Fibroblast of villous mesenchyme (primary cell): Measurements from ENCODE around the gene ZNF615. TPM values are rescaled to one million over a fixed set of nuclear protein-coding genes. Genes with fewer than 3 reads are reported as not detected.

ENCODE experiments used
- DNase-seq: peaks from one replicate; pipeline ENCODE4 v3.0.0-alpha.2; 2010; ENCODE audit warnings: low read depth
- H3K4me3 ChIP-seq: 2 replicates; pipeline ENCODE4 v1.5.1; 2011; ENCODE audit warnings: low read depth, mild to moderate bottlenecking, low read length
- total RNA-seq: library from RNA; depleted of rRNA; stranded (reverse); fragments of >200 nt; gene quantifications from 2 replicates; pipeline ENCODE4 v1.2.3, GENCODE V29; 2012
- TF ChIP-seq, protein P1 (sequence below): IDR thresholded peaks from 2 replicates; pipeline ENCODE4 v1.5.1; 2012; ENCODE audit warnings: low read depth, mild to moderate bottlenecking, low read length; ENCODE audit not compliant: insufficient read depth

ZNF615 gene
- total RNA-seq, 1 donor, result 9.9 TPM

GRCh38 chr19:51948975-51949374 lies 59.0 kb downstream of the ZNF615 start:
- H3K4me3 ChIP-seq, result peak overlapping the region; percentile 49
- peak; percentile 52 for DNase-seq
- TF ChIP-seq, protein P1, sequence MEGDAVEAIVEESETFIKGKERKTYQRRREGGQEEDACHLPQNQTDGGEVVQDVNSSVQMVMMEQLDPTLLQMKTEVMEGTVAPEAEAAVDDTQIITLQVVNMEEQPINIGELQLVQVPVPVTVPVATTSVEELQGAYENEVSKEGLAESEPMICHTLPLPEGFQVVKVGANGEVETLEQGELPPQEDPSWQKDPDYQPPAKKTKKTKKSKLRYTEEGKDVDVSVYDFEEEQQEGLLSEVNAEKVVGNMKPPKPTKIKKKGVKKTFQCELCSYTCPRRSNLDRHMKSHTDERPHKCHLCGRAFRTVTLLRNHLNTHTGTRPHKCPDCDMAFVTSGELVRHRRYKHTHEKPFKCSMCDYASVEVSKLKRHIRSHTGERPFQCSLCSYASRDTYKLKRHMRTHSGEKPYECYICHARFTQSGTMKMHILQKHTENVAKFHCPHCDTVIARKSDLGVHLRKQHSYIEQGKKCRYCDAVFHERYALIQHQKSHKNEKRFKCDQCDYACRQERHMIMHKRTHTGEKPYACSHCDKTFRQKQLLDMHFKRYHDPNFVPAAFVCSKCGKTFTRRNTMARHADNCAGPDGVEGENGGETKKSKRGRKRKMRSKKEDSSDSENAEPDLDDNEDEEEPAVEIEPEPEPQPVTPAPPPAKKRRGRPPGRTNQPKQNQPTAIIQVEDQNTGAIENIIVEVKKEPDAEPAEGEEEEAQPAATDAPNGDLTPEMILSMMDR, result no peak

GRCh38 chr19:51946602-51947001 lies 61.4 kb downstream of the ZNF615 start:
- TF ChIP-seq, protein P1, result no peak

DNA sequence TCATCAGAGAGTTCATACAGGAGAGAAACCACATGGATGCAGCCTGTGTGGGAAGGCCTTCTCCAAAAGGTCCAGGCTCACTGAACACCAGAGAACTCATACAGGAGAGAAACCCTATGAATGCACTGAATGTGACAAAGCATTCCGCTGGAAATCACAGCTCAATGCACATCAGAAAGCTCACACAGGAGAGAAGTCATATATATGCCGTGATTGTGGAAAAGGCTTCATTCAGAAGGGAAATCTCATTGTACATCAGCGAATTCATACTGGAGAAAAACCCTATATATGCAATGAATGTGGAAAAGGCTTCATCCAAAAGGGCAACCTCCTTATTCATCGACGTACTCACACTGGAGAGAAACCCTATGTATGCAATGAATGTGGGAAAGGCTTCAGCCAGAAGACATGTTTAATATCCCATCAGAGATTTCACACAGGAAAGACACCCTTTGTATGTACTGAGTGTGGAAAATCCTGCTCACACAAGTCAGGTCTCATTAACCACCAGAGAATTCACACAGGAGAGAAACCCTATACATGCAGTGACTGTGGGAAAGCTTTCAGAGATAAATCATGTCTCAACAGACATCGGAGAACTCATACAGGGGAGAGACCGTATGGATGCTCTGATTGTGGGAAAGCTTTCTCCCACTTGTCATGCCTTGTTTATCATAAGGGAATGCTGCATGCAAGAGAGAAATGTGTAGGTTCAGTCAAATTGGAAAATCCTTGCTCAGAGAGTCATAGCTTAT lies 63.0 kb downstream of the ZNF615 start:
- H3K4me3 ChIP-seq, result no peak overlapping the region
- no peak for DNase-seq
- TF ChIP-seq, protein P1, result no peak

More at GRCh38 chr19:51946602-51947001, 61.4 kb downstream of the ZNF615 start:
- no peak for DNase-seq
- H3K4me3 ChIP-seq, result no peak overlapping the region

Other genes starting within 250 kb of the ZNF615 start
- gene FPR2, start 247.0 kb downstream of the ZNF615 start, total RNA-seq, result not detected in 2 replicates
- not detected in 2 replicates for gene FPR3, start 213.1 kb downstream of the ZNF615 start, total RNA-seq
- 3.5 and 4.2 TPM in 2 replicates for gene ZNF577, start 120.3 kb downstream of the ZNF615 start, total RNA-seq
- gene ZNF649, start 103.2 kb downstream of the ZNF615 start, total RNA-seq, result 6.4 and 12.1 TPM in 2 replicates
- gene ZNF613, start 80.7 kb downstream of the ZNF615 start, total RNA-seq, result 5.2 and 10.8 TPM in 2 replicates
- gene ZNF350, start 21.4 kb downstream of the ZNF615 start, total RNA-seq, result 6.8 and 7.8 TPM in 2 replicates
- 7.7 and 12.1 TPM in 2 replicates for gene ZNF614, start 20.2 kb upstream of the ZNF615 start, total RNA-seq
- 7.4 and 10.8 TPM in 2 replicates for gene ZNF432, start 40.6 kb upstream of the ZNF615 start, total RNA-seq
- 22.9 and 41.9 TPM in 2 replicates for gene ZNF841, start 87.6 kb upstream of the ZNF615 start, total RNA-seq
- gene ZNF616, start 131.7 kb upstream of the ZNF615 start, total RNA-seq, result 7.4 and 12.5 TPM in 2 replicates
- 7.1 and 11.7 TPM in 2 replicates for gene ZNF836, start 163.4 kb upstream of the ZNF615 start, total RNA-seq
- gene PPP2R1A, start 181.8 kb upstream of the ZNF615 start, total RNA-seq, result 122 and 166 TPM in 2 replicates